ENCODE data around the gene RPL28. TPM values are rescaled to one million over a fixed set of nuclear protein-coding genes. Genes with fewer than 3 reads are reported as not detected.
"Not testable (repeated sequence)": the region's sequence is repeated elsewhere in the genome, so short reads cannot be mapped to it uniquely, and the experiment has no call there.

The RPL28 gene
- total RNA-seq, 1 donor from 2014 or later = 1,166 TPM

DNA sequence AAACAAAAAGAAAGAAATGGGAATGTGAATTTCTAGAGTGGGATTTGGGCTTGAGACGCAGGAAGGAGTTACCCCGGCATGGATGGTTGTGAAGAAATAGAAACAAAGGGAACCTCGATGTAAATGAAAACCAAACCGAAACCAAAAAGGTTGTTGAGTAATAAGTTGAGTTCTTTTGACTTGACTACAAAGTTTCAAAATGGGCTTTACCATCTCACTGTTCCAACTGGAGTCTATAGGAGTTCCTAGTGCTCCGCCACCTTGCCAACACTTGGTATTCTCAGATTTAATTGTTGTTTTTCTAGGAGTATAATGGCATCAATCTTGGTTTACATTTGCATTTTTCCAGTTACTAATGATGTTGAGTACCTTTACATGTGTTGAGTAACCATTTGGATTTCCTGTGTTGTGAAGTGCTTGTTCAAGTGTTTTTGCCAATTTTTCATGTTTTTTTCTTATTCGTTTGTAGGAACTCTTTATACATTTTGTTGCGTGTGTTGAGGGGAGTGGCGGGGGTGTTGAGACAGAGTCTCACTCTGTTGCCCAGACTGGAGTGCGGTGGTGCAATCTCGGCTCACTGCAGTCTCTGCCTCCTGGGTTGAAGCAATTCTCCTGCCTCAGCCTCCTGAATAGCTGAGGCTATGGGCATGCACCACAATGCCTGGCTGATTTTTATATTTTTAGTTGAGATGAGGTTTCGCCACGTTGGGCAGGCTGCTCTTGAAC, 12.6 kb downstream of the RPL28 start:
- Histone ChIP-seq H3K4me3 (no peak overlapping the region), H3K9me3 (no peaks in the 10 kb centered on the region), H3K27me3 (no peaks in the 10 kb centered on the region), H3K36me3 (peaks cover 0 to 29% of the 10 kb centered on the region in 2 donors), H3K27ac (no peak overlapping the region), H3K4me1 (peaks cover 7% of the 10 kb centered on the region)
- intact Hi-C loops (cut with DNase I) = no loop called here
- no peak for DNase-seq (ENCODE audit: extremely low spot score in 2 of 2)
- TF ChIP-seq, protein P1, sequence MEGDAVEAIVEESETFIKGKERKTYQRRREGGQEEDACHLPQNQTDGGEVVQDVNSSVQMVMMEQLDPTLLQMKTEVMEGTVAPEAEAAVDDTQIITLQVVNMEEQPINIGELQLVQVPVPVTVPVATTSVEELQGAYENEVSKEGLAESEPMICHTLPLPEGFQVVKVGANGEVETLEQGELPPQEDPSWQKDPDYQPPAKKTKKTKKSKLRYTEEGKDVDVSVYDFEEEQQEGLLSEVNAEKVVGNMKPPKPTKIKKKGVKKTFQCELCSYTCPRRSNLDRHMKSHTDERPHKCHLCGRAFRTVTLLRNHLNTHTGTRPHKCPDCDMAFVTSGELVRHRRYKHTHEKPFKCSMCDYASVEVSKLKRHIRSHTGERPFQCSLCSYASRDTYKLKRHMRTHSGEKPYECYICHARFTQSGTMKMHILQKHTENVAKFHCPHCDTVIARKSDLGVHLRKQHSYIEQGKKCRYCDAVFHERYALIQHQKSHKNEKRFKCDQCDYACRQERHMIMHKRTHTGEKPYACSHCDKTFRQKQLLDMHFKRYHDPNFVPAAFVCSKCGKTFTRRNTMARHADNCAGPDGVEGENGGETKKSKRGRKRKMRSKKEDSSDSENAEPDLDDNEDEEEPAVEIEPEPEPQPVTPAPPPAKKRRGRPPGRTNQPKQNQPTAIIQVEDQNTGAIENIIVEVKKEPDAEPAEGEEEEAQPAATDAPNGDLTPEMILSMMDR (IDR thresholded peaks at IDR 0.05) = no peak
- no peak for TF ChIP-seq POLR2AphosphoS5 (IDR thresholded peaks at IDR 0.05; ENCODE audit: insufficient read depth in 1 of 2, low read depth in 1 of 2)
- TF ChIP-seq POLR2A (IDR thresholded peaks at IDR 0.05) = no peak

DNA sequence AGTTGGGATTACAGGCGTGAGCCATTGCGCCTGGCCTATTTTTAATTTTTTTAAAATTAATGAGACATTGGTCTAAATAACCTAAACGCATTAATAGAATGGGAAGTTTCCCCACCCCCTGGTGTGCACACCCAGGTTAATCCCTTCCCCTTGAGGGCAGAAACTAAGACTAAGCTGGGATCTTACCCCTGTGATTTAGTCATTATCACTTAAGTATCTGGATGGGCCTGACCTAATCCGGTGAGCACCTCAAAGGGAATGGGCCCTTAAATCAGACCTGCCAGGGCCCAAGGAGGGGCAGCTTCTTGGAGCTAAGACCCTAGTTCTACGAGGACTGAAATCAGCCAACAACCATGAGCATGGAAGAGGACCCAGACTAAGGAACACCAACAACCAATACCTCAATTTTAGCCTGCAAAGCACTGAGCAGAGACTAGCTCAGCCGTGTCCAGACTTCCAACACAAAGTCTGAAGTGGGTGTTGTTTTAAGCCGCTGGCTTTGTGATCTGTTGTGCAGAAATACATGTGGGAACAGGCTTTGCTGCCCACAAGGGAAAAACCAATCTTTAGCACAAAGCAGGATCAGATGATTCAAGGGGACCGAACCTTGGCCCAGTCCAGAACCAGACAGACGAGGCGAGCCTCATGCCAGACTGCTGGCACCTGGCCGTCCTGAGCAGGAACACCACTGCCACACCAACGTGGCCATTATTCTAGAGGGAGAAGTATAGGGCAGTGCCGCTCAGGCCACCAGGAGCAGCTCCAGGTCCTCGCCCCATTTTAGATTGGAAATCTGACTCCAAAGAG, 14.8 kb downstream of the RPL28 start:
- no peak for DNase-seq (ENCODE audit: extremely low spot score in 2 of 2)
- TF ChIP-seq POLR2A (IDR thresholded peaks at IDR 0.05) (no peak), POLR2AphosphoS5 (IDR thresholded peaks at IDR 0.05; ENCODE audit: insufficient read depth in 1 of 2, low read depth in 1 of 2) (no peak)
- TF ChIP-seq, protein P1 (IDR thresholded peaks at IDR 0.05) = no peak
- Histone ChIP-seq H3K4me3 (no peak overlapping the region), H3K36me3 (peaks cover 0 to 42% of the 10 kb centered on the region in 2 donors), H3K27me3 (no peaks in the 10 kb centered on the region), H3K27ac (no peak overlapping the region), H3K4me1 (peaks cover 10% of the 10 kb centered on the region), H3K9me3 (no peaks in the 10 kb centered on the region)
- intact Hi-C loops (cut with DNase I) = loop anchor here (10.0 kb wide), 1 partner anchor 204 kb away; the partner anchor contains the start of genes ZNF524 and ZNF865

DNA sequence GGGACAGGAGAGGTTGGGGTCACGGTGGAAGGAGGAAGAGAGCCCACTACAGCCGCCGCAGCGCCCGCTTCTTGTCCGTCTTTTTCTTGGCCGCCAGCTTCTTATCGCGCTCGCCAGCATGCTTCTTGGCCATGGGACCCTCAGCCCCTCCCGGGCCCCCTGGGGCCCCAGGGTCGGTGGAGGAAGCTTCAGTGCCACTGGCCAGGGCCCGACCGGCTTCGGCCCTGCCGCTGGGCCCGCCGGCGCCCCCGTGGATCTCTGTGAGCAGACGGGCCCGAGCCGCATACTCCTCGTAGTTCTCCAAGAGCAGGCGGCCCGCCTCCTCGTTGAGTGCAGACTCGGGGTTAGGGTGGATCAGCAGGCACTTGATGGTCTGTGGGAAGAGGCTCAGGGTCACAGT, 15.7 kb downstream of the RPL28 start:
- not testable (repeated sequence) for H3K27me3 ChIP-seq; H3K4me3 ChIP-seq; DNase-seq (ENCODE audit: extremely low spot score in 2 of 2); H3K9me3 ChIP-seq; H3K27ac ChIP-seq
- Histone ChIP-seq H3K4me1 (peaks cover 19% of the 10 kb centered on the region), H3K36me3 (peaks cover 0 to 48% of the 10 kb centered on the region in 2 donors)
- intact Hi-C loops (cut with DNase I) = loop anchor here (10.0 kb wide), 1 partner anchor 203 kb away; the partner anchor contains the start of genes ZNF524 and ZNF865

DNA sequence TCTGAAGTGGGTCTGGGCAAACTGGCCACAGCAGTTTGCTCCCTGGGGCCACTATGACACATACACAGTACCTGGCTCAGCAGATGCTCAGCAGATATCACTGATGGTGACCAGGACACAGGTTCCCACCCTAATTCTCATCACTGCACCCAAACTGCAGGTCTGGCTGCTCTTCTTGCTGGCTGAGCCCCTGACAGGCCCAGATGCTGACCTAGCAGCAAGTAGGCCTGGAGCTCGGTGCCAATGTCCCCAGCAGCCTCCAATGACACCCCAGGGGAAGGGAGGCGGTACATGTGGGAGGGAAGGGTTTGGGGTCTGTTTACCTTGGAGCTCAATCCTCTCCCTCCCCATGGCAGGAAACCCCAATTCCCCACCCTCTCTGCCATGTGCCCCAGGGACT, 16.8 kb downstream of the RPL28 start:
- no peak overlapping the region for H3K4me3 ChIP-seq
- no peak for TF ChIP-seq POLR2AphosphoS5 (IDR thresholded peaks at IDR 0.05; ENCODE audit: insufficient read depth in 1 of 2, low read depth in 1 of 2)
- TF ChIP-seq POLR2A (IDR thresholded peaks at IDR 0.05) = no peak
- intact Hi-C loops (cut with DNase I) = loop anchor here (10.0 kb wide), 1 partner anchor 202 kb away; the partner anchor contains the start of genes ZNF524 and ZNF865
- peaks cover 0 to 48% of the 10 kb centered on the region in 2 donors for H3K36me3 ChIP-seq
- H3K4me1 ChIP-seq = peaks cover 27% of the 10 kb centered on the region
- H3K27me3 ChIP-seq = no peaks in the 10 kb centered on the region
- DNase-seq (ENCODE audit: extremely low spot score in 2 of 2) = no peak
- no peaks in the 10 kb centered on the region for H3K9me3 ChIP-seq
- H3K27ac ChIP-seq = no peak overlapping the region

DNA sequence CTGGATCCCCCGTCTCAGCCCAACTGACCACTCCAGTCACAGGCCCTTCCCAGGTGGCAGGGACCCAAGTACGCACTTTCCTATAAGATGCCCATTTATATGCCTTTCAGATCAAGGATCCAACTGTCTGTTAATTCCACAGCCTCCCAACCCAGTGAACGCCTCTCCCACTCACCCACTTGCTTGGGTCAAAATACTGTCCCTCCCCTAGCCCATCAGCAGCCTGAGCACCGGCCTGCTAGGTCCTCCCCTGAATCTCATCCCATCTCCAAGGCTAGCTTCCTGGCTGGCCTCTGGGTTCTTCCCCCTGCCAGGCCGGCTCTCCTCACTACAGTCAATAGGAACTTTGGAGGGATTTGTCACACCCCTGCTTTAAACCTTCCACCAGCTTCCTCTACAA, 19.9 kb downstream of the RPL28 start:
- TF ChIP-seq POLR2AphosphoS5 (IDR thresholded peaks at IDR 0.05; ENCODE audit: insufficient read depth in 1 of 2, low read depth in 1 of 2) (no peak), POLR2A (IDR thresholded peaks at IDR 0.05) (no peak)
- TF ChIP-seq, protein P1 (IDR thresholded peaks at IDR 0.05) = no peak
- no peaks in the 10 kb centered on the region for H3K9me3 ChIP-seq
- intact Hi-C loops (cut with DNase I) = loop anchor here (10.0 kb wide), 1 partner anchor 199 kb away; the partner anchor contains the start of genes ZNF524 and ZNF865
- no peaks in the 10 kb centered on the region for H3K27me3 ChIP-seq
- DNase-seq (ENCODE audit: extremely low spot score in 2 of 2) = no peak
- H3K4me3 ChIP-seq = no peak overlapping the region
- peaks cover 29% of the 10 kb centered on the region for H3K4me1 ChIP-seq
- H3K27ac ChIP-seq = no peak overlapping the region
- peaks cover 0 to 45% of the 10 kb centered on the region in 2 donors for H3K36me3 ChIP-seq

Measured in vagina (tissue), 2 donors.